ENCODE data around the gene POTEF.
"Not testable (repeated sequence)": the region's sequence is repeated elsewhere in the genome, so short reads cannot be mapped to it uniquely, and the experiment has no call there.

Gene POTEF

DNA sequence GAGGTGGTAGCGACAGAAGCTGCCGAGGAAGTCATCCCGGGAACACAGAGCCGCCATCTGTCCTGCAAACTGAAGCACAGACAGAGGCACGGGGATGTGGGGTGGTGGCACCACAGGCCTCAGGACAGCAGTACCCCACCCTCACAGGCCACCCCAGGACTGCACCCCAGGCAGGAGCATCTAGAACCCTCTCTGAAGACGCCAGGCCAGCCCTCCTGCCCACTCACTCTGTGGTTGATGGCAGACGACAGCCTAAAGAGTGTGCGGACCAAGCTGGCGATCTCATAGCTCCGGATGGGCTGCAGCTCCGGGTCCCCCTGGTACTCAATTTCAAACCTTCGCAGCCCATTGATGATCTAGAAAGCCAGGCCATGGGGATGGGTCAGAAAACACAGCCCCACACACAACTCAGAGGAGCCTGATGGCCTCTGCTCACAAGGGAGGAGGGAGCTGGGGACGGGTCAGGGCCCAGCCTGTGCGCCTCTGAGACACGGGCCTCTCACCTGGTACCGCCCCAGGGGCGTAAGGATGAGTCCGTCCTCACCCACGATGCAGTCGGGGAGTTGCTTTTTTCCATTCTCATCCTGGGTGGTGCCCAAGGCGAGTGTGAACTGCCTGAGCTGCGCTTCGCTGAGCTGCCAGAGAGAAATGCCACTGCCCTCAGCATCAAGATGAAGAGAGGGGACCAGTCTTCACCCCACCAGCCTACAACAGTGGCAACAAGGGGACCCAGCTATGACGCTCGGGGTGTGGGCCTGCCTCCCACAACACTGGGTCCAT is 24.0 kb upstream of the POTEF start:
- no peak for DNase-seq

DNA sequence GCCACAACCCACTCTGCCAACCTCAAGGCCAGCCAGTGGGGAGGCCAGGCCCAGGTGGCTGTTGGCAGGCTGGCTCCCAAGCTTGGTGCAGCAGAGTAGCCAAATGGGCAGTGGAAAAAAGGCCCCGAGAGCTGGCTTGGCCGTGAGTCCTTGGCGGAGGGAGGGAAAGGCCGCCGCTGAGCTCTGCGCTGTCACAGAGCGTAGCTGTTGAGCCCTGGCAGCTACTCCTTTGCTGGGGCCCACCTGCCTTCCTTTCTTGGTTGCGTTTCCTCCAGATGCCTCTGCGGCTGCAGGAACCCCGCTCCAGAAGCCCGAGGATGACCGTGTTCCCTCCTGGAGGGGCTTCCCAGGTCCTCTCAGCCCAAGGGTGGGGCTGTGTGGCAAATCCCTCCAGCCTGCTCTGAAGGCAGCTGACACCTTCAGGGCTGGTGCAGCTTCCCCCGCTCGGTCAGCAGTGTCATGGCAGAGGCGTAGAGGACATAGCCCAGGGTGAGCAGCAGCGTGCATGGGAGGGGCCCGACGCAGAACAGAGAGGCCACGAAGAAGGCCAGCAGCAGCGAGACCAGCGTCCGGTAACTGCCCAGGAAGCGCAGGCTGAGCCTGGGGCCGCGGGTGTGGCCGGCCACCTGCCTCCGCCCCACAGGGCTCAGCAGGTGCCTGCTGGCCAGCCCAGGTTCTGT is 23.3 kb upstream of the POTEF start:
- not testable (repeated sequence) for DNase-seq

DNA sequence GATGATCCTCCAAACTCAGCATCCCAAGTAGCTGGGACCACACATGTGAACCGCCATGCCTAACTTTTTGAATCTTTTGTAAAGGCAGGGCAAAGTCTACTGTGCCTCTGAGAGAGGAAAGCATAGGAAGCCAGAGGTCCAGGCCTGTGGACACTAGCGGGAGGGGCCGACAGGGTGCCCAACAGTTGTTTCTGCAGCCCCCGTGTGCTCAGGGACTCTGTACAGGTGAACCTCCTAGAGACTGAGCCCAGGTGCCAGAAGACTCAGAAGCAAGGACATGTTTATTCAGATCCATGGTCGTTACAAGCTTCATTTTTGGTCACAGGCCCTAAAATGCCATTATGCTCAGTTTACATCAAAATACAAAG is 22.1 kb upstream of the POTEF start:
- not testable (repeated sequence) for DNase-seq

DNA sequence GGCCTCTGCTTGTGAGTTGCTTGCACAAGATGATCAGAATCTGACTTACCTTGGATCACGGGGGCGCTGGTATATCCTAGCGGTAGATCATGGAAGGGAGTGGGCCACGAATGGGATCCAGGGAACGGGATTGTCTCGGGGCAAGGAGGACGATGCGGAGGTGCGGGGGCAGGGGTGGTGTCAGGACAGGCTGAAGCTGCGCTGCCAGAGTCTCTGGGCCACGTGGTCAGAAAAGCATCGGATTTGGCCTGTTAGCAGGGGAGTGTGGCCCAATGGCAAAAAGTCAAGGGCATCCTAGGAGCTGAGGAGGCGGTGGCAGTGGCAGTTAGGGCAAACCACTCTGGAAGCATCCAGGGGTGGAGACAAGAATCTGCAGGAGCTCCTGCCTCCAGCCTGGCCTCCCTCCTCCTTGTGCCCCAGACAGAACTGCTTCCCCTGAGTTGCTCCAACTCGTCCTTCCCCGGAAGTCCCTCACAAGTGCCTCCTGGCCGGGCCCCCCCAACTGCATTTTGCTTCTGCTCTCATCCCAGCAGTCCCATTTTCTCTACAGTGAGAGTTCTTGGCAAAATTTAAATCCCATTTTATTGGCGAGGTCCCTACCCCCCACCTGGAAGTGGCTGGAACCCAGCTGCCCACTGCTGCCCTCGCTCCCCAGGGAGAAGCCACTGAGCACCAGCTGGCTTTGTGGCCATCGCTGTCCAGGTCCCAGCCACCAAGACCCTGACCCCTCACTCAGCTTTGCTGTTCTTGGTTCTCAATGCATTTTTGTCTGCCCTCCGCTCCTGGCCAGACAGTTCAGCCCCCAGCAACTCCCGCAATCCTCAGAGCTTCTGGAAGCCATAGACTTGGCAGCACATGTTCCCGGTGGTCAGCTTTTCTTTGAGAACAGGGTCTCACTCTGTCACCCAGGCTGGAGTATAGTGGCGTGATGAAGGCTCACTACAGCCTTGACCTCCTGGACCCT is 21.4 kb upstream of the POTEF start:
- DNase-seq: no peak

DNA sequence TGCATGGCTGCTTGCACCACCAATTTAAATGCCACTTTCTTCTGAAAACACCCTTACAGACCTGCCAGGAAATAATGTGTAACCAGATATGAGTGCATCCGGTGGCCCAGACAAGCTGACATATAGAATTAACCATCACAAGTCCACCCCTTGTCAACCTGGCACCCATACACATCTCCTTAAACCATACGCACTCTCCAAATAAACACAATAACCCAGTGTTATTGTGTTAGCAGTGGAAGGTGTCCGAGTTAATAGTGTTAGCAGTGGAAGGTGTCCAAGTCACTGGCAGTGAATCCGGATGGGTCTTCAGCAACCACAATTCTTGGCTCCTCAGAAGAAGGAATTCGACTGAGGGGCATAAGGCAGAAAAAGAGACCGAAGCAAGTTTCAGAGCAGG is 19.5 kb upstream of the POTEF start:
- DNase-seq: not testable (repeated sequence)

DNA sequence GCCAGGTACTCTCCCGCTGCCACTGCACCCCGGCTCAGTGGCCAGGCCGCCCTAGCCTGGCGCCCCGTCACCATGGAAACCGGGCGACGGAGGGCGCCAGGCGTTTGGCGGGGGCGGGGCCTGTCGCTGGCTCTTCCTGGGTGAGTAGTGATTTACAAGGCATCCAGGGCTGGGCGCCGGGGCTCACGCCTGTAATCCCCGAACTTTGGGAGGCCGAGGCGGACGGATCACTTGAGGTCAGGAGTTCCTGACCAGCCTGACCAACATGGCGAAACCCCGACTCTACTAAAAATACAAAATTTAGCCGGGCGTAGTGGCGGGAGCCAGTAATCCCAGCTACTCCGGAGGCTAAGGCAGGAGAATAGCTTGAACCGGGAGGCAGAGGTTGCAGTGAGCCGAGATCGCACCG is 16.0 kb upstream of the POTEF start, which contains the start of gene CCDC74B:
Gene CCDC74B, minus strand, starts transcription at position 107 of the 409 bp plus-strand sequence. CDS start 116 bp downstream, outside the sequence.
- DNase-seq: peak; percentile 48 to 56

DNA sequence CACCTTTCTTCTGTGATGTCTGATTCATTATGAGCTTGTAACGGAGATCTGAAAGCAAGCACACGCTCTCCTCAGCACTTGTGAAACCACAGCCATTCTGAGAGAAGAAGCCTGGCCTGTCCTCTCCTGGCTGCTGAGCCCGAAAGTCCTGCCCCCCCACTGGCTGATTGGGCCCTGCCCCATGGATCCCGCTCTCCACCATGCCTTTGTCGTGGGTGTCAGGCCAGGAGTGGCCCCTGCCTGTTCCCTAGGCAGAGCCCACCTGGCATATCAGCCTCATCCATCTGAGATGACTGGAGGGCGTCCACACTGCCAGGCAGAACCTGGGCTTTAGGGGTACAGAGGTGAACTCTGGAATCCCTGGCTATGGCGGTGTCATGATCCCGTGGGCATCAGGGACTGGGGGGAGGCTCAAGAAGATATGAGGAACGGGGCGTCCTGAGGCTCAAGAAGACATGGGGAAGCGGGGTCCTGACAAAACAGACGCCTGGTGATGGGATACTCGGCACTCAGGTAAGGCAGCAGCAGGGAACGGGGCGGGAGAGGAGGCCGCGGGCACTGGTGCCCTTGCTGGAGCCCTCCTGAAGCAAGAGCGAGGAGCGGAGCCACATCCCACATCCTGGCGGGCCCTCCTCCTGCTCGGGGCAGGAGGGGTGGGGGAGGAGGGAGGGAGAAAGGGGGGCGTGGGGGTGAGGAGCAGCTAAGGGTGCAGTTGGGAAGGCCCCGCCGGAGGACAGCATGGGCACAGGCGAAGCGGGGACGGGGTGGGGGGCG is 14.4 kb upstream of the POTEF start:
- not testable (repeated sequence) for DNase-seq

DNA sequence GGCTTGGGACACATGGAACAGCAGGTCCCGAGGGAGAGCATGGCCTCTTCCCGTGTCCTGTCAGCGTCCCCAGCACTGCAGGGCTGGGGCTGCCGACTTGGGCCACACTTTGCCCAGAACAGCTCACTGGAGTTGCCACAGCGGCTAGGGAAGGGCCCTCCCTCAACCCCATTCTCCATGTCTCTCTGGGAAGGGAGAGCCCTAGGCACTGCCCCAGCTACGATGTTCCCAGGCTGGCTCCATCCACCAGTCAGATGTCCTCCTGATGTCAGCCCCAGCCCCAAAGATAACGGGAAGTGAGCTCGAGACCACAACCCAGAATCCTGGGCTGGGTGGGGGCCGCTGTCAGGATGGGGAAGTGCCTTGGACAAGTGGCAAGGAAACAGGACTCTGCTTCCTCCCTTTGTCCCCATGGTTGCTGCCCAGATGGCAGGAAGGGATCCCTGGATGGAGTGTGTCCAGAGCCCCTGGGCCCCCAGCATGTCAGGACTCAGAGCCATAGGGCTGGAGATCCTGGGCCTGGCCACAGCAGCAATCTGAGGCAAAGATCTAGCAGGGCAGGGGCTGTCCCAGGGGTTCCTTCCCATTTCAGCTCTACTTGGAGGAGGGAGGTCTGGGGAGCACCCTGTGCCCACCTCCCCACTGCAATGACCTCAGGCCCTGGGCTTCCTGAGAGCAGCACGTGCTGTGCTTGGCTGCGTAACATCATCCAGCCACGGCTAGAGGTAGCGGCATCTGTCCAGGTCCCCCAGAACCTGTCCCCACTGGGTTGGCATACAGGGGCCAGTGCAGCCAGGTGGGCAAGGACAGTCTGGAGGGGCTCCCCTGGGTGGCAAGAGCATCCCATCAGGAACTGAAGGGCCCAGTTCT is 13.6 kb upstream of the POTEF start:
- DNase-seq: not testable (repeated sequence)

DNA sequence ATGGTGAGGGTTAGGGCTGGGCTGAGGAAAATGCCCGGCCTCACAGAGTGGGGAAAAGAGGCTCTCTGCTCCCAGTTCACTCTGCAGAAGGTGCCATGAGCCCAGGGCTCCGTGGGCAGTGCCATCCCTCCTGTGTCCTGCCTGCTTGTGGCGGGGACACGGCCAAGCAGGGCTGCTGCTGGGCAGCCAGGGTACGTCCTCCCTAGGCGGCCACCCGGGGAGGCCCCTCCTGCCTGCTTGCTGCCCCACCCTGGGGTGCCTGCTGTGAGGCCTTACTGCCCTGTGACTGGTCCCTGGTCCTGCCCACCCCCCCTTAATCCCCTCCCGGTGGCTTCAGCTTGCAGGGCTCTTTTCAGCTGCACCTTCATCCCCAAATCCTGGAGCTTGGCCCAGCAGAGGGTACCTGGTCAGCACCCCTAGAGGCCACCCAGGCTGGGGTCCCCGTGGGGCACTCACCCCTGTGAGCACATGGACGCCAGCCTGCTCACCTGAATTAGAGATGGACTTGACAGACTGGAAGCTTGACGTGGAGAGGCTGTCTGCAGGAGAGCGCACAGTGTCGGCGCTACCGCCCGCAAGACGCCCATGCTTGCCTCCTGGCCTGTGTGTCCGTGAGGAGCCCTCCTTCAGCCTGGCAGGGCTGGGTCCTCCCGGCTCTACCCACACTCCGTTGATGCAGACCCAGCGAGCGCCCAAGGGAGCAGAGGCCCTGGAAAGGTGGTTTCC is 12.8 kb upstream of the POTEF start:
- not testable (repeated sequence) for DNase-seq

DNA sequence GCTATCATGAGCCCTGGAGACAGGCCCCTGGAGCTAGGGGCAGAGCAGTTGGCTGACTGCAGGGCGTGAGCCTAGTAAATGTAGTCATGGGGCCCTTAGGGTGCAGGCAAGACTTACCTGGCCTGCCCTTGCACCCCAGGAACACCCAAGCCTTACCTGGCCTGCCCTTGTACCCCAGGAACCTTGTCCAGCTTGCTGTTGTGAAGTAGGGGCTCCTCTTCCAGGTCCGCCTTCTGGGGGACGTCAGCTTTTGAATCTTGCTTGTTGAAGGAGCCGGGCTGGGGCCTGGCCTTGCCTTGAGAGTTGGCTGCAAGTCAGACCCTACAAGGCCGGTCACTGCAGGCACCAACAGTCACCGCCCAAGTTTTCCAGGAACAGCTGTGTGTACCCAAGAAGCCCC is 12.0 kb upstream of the POTEF start:
- not testable (repeated sequence) for DNase-seq

DNA sequence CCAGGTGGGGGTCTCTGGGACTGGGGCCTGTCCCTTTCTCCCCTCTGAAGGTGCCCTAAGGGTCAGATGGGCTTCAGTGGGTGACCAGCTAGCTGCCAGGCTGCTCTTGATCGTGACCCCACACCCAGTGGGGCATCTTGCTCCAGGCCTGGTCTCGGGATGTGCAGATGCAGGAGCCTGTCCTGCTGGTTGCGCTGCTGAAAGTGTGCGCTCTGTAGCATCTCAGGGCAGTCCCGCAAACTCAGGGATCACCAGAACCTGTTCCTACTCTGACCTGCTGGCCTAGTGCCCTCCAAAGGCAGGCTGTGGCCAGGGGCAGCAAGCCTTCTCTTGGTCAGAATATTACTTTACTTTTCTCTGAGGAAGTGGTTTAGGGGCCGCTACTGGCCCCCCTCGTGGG is 11.5 kb upstream of the POTEF start:
- DNase-seq: not testable (repeated sequence)

DNA sequence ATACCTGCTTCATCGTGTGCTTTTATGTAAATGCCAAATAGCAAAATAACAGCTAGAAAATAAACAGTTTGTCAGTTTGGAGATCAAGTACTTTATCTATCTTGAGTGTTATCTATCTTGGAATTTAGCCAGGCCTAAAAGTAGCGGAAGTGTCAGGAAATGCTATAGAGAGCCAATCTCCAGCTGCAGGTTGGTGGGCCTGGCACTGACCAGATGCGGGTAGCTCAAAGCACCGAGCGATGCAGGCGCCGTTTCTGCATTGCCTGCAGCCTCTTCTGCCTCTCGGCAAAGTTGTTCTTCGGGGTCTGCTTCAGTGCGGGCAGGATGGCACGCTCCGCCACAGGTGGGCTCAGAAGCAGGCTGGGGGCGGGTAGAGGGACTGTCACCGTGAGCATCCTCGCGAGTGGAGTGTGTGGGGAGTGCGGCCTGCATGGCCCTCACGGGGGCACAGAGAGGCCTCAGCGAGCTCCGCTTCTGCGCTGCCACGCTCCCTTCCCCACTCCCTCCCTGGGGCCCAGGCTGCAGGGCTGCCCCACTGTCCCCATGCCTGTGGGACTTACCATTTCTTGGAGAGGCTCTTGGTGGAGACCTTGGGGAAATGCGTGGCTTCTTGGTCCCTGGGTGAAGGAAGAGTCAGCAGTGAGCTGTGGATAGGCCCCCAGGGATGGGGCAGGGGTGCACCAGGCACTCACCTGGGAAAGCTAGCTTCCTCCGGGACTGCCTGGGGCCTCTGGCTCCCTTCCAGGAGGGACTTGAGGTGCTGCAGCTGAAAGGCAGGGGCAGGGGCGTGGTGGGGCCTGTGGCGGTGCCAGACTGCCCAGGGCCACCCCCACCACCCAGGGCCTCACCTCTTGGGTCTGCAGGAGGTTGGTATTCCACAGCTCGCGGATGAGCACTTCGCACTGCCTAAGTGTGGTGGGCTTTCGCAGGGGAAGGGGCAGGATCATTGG is 10.6 kb upstream of the POTEF start:
- not testable (repeated sequence) for DNase-seq

DNA sequence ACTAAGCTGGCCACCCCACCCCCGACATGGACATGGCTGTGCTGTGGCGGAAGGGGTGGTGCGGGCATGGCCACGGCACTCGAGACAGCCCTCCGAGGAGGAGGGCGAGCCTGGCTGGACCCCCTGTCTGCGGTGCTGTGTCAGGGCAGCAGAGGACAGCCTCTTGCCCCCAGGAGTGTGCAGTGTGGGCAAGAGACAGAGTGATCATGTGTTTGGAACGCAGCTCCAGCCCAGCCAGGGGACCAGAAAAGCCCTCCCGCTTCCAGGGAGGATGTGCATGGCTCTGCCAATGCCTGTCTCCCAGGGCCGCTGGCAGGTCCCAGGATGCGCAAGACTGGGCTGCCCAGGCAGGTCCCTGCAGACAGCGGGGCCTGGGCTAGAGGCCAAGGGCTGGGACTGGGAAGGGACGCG is 9.8 kb upstream of the POTEF start:
- DNase-seq: not testable (repeated sequence)

DNA sequence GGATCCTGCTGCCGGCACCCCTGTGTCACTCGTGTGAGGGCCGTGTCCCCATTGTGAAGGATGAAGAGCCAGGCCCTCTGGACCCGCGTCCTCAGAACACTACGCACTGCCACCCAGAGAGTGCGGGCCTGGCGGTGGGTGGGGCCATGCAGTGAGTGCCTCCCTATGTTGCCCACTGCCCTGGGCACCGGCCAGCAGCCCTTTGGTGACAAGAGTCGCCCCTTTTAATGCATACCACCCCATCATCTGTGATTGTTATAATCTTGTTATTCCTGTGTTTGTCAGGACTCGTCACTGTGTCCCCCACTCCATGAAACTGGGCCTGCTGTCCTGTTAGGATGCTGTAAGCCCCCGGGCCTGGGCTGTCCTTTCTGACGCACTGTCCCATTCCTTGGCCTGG is 9.3 kb upstream of the POTEF start:
- not testable (repeated sequence) for DNase-seq

DNA sequence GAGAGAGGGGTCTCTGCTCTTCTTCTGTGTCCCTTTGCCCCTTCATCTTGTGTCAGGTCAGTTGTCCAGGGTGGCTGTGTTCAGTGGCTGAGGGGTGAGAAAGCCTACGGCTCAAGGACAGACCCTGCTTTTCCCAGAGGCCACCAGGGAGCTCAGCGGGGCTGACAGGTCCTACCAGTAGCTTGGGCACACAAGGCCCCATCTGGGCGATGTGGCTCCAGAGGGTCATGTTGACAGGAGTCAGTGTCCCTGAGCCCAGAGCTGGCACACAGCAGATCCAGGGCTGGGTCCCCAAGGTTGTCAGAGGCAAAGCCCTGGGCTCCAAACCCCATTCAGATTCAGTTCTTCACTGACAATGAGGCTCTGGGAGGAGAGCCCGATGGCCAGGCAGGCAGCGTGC is 8.1 kb upstream of the POTEF start:
- DNase-seq: not testable (repeated sequence)

DNA sequence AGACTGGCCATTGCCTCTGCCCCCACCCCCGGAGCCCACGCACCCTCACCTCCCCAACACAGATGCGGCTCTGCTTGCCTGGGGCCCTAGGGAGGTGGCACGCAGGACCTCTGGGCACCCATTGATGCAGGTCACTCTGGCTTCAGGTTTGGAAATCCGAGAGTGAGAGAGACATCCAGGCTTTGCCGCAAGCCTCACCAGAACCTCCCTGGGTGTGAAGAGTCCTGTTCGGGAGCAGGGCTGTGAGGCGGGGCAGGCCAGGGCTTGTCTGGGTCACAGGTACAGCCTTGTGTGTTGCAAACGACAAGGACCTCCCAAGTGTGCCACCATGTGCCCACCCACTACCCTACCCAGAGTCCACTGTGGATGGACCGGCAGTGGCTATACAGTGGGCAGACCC is 7.5 kb upstream of the POTEF start:
- not testable (repeated sequence) for DNase-seq

DNA sequence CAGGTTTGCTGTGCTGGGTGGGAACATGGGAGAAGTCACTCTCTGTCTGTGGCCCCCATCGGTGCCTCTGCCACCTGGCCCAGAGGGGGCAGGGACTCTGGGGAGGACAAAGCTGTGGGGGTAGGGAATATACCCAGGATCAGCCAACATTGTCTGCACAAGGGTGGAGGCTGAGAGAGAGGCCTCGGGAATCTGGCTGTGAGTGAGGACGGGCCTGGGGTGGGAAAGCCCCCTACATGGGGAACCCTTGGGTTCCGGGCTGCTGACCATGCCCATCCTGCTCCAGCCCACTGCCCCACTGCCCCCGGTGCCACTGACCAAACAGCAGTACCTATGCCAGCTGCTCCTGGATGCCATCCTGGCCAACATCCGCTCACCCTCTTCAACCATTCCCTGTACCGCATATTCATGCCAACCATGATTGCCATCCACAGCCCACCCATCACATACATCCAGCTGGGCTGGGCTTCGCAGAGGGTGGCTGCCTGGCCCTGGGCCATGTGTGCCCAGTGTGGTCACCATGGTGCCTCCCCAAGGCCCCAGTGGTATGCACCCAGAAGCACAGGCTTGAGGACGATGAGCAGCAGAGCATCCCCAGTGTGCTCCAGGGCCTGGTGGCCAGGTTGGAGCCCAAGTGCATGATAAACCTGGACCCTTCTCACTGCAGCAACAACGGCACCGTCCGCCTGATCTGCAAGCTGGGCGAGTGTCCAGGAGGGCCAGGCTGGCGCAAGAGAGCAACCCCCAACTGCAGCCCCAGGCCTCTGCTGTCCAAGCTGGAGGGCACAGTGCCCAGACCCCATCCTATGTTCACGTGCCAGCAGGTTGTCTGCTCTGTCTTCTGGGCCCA is 6.9 kb upstream of the POTEF start:
- no peak for DNase-seq

DNA sequence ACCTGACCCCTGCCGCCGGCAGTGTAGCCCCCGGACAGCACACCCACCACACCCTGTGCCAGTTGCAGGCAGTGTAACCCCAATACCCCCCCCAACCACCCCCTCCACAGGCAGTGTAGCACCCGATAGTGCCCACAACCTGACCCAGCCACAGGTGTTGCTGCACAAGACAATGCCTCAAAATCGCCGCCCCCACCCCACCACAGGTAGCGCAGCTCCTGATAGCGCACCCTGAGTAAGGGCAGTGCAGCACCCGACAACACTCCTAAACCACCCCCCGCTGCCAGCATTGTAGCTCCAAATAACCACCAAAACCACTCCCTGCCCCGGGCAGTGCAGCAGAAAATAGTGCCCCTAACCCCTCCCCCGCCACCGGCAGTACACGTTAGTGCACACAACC is 558 bp downstream of the POTEF start:
- not testable (repeated sequence) for DNase-seq
